Activated CD4-positive, alpha-beta T cell treated with anti-CD3 and anti-CD28 coated beads, Interleukin-2, amount 10 ng/mL, durations not matched to agents 7 days and 5 days (primary cell): ENCODE measurements around the gene MATN4. TPM values are rescaled to one million over a fixed set of nuclear protein-coding genes. Genes with fewer than 3 reads are reported as not detected.

ENCODE experiments used
- CTCF ChIA-PET: fragments of 350-600 bp; sonication (Branson Sonifier 250); formaldehyde crosslinking; loops from one replicate; lab custom pipeline; 2021; ENCODE audit warnings: antibody characterized with exemption; lab: Charles Lee
- POLR2A ChIA-PET: fragments of 350-600 bp; sonication (Branson Sonifier 250); formaldehyde crosslinking; loops from one replicate; lab custom pipeline; 2021; ENCODE audit warnings: antibody characterized with exemption; lab: Charles Lee
- DNase-seq: peaks from one replicate; pipeline ENCODE4 v3.0.0-alpha.2; 2020
- H3K27ac Mint-ChIP-seq: one replicate; pipeline ENCODE4 v1.8.0; 2021; ENCODE audit warnings: mild to moderate bottlenecking, moderate library complexity, mixed read lengths
- H3K27me3 Mint-ChIP-seq: one replicate; pipeline ENCODE4 v1.8.0; 2021; ENCODE audit warnings: mixed read lengths
- H3K36me3 Mint-ChIP-seq: one replicate; pipeline ENCODE4 v1.8.0; 2021; ENCODE audit warnings: low read depth, mixed read lengths
- H3K4me1 Mint-ChIP-seq: one replicate; pipeline ENCODE4 v1.8.0; 2021; ENCODE audit warnings: mixed read lengths
- H3K4me3 Mint-ChIP-seq: one replicate; pipeline ENCODE4 v1.8.0; 2021; ENCODE audit warnings: mild to moderate bottlenecking, moderate library complexity, mixed read lengths
- H3K9me3 Mint-ChIP-seq: one replicate; pipeline ENCODE4 v1.8.0; 2021; ENCODE audit warnings: mixed read lengths
- total RNA-seq, 2 experiments: library from RNA; stranded (reverse); gene quantifications; one replicate each; pipeline ENCODE4 v1.2.3, GENCODE V29; 2021

Gene MATN4
- total RNA-seq, 2 experiments from 2014 or later = 0.17 to 0.25 TPM

GRCh38 chr20:45291526-45291925 lies 16.6 kb downstream of the MATN4 start:
- Mint-ChIP-seq H3K27ac (no peak overlapping the region), H3K36me3 (no peaks in the 10 kb centered on the region), H3K27me3 (peaks cover 39% of the 10 kb centered on the region), H3K4me3 (no peak overlapping the region), H3K4me1 (peaks cover 13% of the 10 kb centered on the region), H3K9me3 (no peaks in the 10 kb centered on the region)
- no peak for DNase-seq
- CTCF ChIA-PET = interaction anchor here (0.6 to 5.7 kb wide), 16 partner anchors 11 to 1352 kb away, joined by 3 to 73 read pairs (median 4); partner anchors contain the start of gene ZSWIM1
- POLR2A ChIA-PET = no interaction called here

DNA sequence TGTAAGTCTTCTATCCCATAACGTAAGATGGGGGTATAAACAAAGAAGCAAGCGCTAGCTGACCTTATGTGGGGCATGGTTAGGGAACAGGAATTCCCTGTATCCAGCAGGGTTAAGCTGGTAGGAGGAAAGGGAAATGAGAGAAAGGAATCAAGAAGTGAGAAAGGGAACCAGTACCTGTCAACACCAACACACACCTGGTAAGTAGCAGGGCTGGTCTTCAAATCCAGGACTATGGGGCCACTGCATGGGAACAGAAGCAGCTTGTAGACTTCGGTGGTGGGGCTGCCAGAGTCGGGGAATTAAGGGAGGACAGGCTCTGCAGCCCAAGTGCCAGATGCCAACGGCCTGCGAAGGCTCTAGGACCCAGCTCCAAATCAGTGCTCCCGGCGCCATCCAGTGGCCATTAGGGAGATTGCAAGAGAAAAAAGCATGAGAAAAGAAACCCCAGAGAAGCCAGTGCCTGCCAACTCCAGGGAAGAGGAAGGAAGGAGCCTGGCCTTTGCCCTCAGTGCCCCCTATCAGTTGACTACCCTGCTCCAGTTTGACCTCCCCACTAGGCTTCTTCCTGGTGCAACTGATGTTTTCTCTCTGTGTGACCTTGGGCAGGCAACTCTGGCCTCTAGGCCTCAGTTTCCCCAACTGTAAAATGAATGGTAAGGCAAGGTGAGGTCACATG lies 17.3 kb downstream of the MATN4 start:
- peak; percentile 68 for DNase-seq
- H3K4me1 Mint-ChIP-seq = peaks cover 13% of the 10 kb centered on the region
- H3K27me3 Mint-ChIP-seq = peaks cover 36% of the 10 kb centered on the region
- ChIA-PET CTCF (interaction anchor here (0.6 to 5.7 kb wide), 19 partner anchors 10 to 1351 kb away, joined by 3 to 73 read pairs (median 4); partner anchors contain the start of gene ZSWIM1), POLR2A (no interaction called here)
- no peak overlapping the region for H3K4me3 Mint-ChIP-seq
- no peaks in the 10 kb centered on the region for H3K9me3 Mint-ChIP-seq
- no peak overlapping the region for H3K27ac Mint-ChIP-seq
- no peaks in the 10 kb centered on the region for H3K36me3 Mint-ChIP-seq

GRCh38 chr20:45289942-45290676 lies 18.0 kb downstream of the MATN4 start:
- Mint-ChIP-seq H3K4me1 (peaks cover 13% of the 10 kb centered on the region), H3K9me3 (no peaks in the 10 kb centered on the region), H3K36me3 (no peaks in the 10 kb centered on the region), H3K27me3 (peaks cover 36% of the 10 kb centered on the region), H3K4me3 (no peak overlapping the region), H3K27ac (no peak overlapping the region)
- CTCF ChIA-PET = interaction anchor here (0.6 to 5.7 kb wide), 16 partner anchors 10 to 607 kb away, joined by 3 to 73 read pairs (median 4); no protein-coding TSS in a partner anchor
- no peak for DNase-seq
- POLR2A ChIA-PET = no interaction called here

DNA sequence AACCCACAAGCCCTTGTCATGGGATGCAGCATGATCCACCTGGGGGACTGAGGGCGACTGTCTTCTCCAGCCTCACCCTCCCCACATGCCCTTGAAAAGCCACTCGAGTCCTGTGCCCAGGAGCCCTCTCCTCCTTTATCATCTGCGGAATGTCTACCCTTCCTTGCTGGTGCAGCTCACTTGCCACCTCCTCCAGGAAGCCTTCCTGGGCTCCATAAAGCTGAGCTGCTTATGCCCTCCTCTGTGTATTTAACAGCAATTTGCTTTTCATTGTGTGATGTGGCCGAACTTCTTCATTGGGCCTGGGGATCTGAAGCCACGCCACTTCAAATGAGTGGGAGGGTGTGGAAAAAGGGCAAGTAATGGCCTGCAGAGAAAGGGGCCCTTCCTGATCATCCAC lies 19.2 kb downstream of the MATN4 start:
- no peak for DNase-seq
- Mint-ChIP-seq H3K4me1 (peaks cover 10% of the 10 kb centered on the region), H3K36me3 (no peaks in the 10 kb centered on the region), H3K9me3 (no peaks in the 10 kb centered on the region), H3K27me3 (peaks cover 26% of the 10 kb centered on the region), H3K27ac (no peak overlapping the region), H3K4me3 (no peak overlapping the region)
- POLR2A ChIA-PET = no interaction called here
- CTCF ChIA-PET = no interaction called here

DNA sequence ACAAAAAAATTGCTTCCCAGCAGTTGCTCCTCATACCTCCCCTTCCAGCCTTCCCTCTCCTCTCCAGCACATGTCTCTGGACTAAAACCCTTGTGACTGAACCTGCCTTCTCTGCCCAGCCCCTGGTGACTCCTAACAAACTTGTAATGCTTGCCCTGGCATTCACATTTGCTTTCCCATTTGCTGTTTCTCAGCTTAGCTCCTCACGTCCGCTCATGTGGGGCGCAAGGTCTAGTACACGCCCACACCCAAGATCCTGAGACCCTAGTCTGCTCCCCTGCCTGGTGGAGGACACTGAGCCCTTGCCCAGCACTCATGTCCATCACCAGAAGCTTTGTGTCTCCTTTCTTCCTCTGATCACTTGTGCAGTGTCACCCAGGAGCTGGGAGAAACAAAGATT lies 19.7 kb downstream of the MATN4 start:
- Mint-ChIP-seq H3K4me3 (no peak overlapping the region), H3K27ac (no peak overlapping the region), H3K9me3 (no peaks in the 10 kb centered on the region), H3K36me3 (no peaks in the 10 kb centered on the region), H3K4me1 (peaks cover 7% of the 10 kb centered on the region), H3K27me3 (peaks cover 23% of the 10 kb centered on the region)
- no peak for DNase-seq
- POLR2A ChIA-PET = no interaction called here
- CTCF ChIA-PET = interaction anchor here (0.6 kb wide), 2 partner anchors 32 to 503 kb away, joined by 4 read pairs; partner anchors contain the start of gene WFDC3

DNA sequence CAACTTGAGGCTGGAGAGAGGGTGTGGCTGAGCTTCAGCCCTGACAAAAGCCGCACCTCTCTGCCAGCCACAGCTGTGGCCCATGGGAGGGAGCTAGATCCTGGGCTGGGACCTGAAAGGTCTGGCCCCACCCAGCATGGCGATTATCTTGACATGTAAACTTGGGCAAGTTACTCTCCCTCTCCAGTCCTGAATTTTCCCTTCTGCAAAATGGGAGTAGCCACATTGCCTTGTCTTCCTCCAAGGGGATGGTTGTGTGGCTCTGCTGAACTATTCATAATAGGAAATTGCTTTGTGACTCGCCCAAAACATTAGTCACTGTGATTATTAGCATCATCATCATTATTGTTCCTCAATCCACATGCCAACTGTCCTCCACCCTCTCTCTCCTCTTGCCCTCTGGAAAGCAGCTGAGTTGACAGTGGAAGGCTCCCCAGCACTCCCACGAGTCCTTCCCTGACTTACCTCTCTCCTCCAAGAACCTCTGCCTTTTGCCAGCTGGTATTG lies 24.5 kb downstream of the MATN4 start:
- H3K27ac Mint-ChIP-seq = no peak overlapping the region
- CTCF ChIA-PET = interaction anchor here (1.4 kb wide), 2 partner anchors 10 to 91 kb away, joined by 4 to 7 read pairs; no protein-coding TSS in a partner anchor
- no peak overlapping the region for H3K4me3 Mint-ChIP-seq
- POLR2A ChIA-PET = no interaction called here
- no peaks in the 10 kb centered on the region for H3K9me3 Mint-ChIP-seq
- H3K27me3 Mint-ChIP-seq = peaks cover 18% of the 10 kb centered on the region
- no peak for DNase-seq
- peaks cover 2% of the 10 kb centered on the region for H3K4me1 Mint-ChIP-seq
- H3K36me3 Mint-ChIP-seq = no peaks in the 10 kb centered on the region

GRCh38 chr20:45282700-45283550 lies 25.2 kb downstream of the MATN4 start:
- no peak for DNase-seq
- H3K9me3 Mint-ChIP-seq = no peaks in the 10 kb centered on the region
- no peak overlapping the region for H3K4me3 Mint-ChIP-seq
- no peaks in the 10 kb centered on the region for H3K36me3 Mint-ChIP-seq
- CTCF ChIA-PET = interaction anchor here (0.8 to 1.4 kb wide), 3 partner anchors 11 to 90 kb away, joined by 3 to 7 read pairs (median 4); no protein-coding TSS in a partner anchor
- peaks cover 2% of the 10 kb centered on the region for H3K4me1 Mint-ChIP-seq
- peaks cover 18% of the 10 kb centered on the region for H3K27me3 Mint-ChIP-seq
- H3K27ac Mint-ChIP-seq = no peak overlapping the region
- POLR2A ChIA-PET = no interaction called here

DNA sequence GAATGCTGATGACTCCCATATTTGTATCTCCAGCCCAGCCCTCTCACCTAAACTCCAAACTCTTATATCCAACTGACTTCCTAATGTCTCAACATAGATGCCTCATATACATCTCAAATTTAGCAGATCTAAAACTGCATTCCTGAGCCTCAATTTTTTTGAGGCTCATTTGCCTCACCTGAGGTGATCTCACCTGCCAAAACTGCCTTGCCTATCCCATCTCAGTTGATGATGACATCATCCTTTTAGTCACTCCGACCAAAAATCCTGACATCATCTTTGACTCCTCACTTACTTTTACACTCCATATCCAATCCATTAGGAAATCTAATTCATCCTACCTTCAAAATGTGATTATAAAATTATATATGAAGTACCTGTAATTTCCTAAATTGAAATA lies 28.1 kb downstream of the MATN4 start:
- H3K36me3 Mint-ChIP-seq = no peaks in the 10 kb centered on the region
- ChIA-PET POLR2A (no interaction called here), CTCF (interaction anchor here (0.8 to 2.1 kb wide), 2 partner anchors 11 to 14 kb away, joined by 3 to 9 read pairs; no protein-coding TSS in a partner anchor)

DNA sequence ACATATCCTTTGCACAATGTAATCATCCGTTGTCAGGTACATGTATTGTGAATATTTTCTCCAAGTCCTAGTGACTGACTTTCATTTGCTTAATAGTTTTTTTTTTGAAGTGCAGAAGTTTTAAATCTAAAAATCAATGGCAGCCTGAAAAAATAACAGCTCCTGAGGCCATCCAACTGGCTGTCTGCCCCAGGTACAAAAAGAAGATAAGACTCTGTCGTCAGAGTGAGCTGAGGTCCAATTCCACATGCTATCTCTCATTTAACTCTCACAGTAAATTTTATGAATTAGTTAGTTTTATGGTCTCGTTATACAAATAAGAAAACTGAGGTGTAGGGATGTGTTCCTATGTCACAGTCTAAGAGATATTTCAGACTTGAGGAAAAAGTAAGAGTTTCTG lies 32.8 kb downstream of the MATN4 start:
- Mint-ChIP-seq H3K27me3 (peaks cover 42% of the 10 kb centered on the region), H3K9me3 (no peaks in the 10 kb centered on the region), H3K27ac (no peak overlapping the region), H3K36me3 (no peaks in the 10 kb centered on the region), H3K4me1 (no peaks in the 10 kb centered on the region), H3K4me3 (no peak overlapping the region)
- CTCF ChIA-PET = no interaction called here
- POLR2A ChIA-PET = no interaction called here
- DNase-seq = no peak

More for the DNA sequence above, 28.1 kb downstream of the MATN4 start:
- Mint-ChIP-seq H3K9me3 (no peaks in the 10 kb centered on the region), H3K27ac (no peak overlapping the region), H3K4me1 (peaks cover 2% of the 10 kb centered on the region), H3K27me3 (peaks cover 28% of the 10 kb centered on the region), H3K4me3 (no peak overlapping the region)
- DNase-seq = no peak

DNA sequence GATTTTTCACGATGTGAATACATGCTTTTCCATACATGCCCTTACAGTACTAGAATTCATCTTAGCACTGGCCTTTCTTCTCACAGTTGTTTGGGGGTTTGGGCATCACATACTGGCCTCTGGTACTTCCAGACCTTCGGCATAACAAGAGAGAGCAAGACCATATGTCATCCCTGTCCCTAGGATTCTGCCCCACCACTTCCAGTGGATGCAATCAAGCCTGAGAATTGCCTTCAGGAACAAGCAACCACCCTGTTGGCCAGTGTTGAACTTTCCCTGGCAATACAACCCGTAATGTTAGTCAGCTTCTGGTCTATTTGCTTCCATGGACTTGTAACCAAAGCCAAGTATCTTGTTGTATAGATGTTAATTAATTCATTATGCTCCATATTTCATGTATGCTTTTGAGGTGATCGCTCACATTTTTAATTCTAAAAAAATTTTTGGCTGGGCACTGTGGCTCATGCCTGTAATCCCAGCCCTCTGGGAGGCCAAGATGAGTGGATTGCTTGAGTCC lies 38.3 kb downstream of the MATN4 start:
- POLR2A ChIA-PET = no interaction called here
- Mint-ChIP-seq H3K4me3 (no peak overlapping the region), H3K9me3 (no peaks in the 10 kb centered on the region), H3K36me3 (no peaks in the 10 kb centered on the region), H3K27me3 (peaks cover 51% of the 10 kb centered on the region), H3K4me1 (no peaks in the 10 kb centered on the region), H3K27ac (no peak overlapping the region)
- CTCF ChIA-PET = interaction anchor here (1.1 kb wide), 1 partner anchor 21 kb away, joined by 5 read pairs; no protein-coding TSS in a partner anchor
- no peak for DNase-seq

GRCh38 chr20:45269056-45269455 lies 39.0 kb downstream of the MATN4 start:
- no peaks in the 10 kb centered on the region for H3K9me3 Mint-ChIP-seq
- ChIA-PET CTCF (interaction anchor here (1.1 to 1.2 kb wide), 2 partner anchors 22 to 25 kb away, joined by 3 to 5 read pairs; no protein-coding TSS in a partner anchor), POLR2A (no interaction called here)
- peaks cover 52% of the 10 kb centered on the region for H3K27me3 Mint-ChIP-seq
- no peak overlapping the region for H3K27ac Mint-ChIP-seq
- H3K4me1 Mint-ChIP-seq = no peaks in the 10 kb centered on the region
- H3K36me3 Mint-ChIP-seq = no peaks in the 10 kb centered on the region
- no peak overlapping the region for H3K4me3 Mint-ChIP-seq
- no peak for DNase-seq

DNA sequence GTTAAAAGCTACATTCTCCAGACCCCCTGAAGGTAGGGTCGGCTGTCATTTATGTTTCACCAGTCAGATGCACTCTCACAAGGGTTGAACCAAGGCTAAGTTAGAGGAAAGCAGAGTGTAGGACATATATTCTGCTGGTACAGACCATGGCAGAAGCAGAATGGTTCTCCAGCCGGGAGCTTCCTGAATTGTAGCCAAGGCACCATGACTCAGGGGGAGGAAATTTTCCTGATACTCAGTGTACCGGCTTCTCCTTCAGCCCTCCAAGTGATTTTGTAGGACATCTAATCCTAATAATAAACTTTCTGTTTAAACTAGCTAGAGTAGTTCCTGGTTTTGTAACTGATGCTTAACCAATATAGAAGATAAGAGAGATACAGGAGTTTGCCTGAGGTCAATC lies 39.6 kb downstream of the MATN4 start:
- H3K36me3 Mint-ChIP-seq = no peaks in the 10 kb centered on the region
- CTCF ChIA-PET = interaction anchor here (1.1 to 1.2 kb wide), 2 partner anchors 22 to 26 kb away, joined by 3 to 5 read pairs; no protein-coding TSS in a partner anchor
- H3K27me3 Mint-ChIP-seq = peaks cover 49% of the 10 kb centered on the region
- no peak overlapping the region for H3K4me3 Mint-ChIP-seq
- H3K9me3 Mint-ChIP-seq = no peaks in the 10 kb centered on the region
- POLR2A ChIA-PET = no interaction called here
- H3K4me1 Mint-ChIP-seq = no peaks in the 10 kb centered on the region
- H3K27ac Mint-ChIP-seq = no peak overlapping the region
- DNase-seq = no peak
